GM13976 (cell line): ENCODE data around the gene ZFX.

Experiments used
- DNase-seq: peaks from one replicate; pipeline ENCODE4 v3.0.0; 2012; ENCODE audit warnings: low spot score
- in situ Hi-C: fragments of 300-500 bp; cut with MboI; formaldehyde crosslinking; loops from one replicate; pipeline ENCODE4 v1.12.0; 2022; ENCODE audit warnings: low sequenced_read_pairs, mixed read lengths, inconsistent platforms; ENCODE audit not compliant: unreplicated experiment
- TF ChIP-seq, protein P1 (sequence below): IDR thresholded peaks from 2 replicates; pipeline ENCODE4 v1.5.1; 2012; ENCODE audit warnings: borderline replicate concordance, mild to moderate bottlenecking; ENCODE audit not compliant: insufficient read depth; ENCODE audit errors: extremely low read depth, missing control alignments, control extremely low read depth

ZFX gene

GRCh38 chrX:24204331-24204730, 54.8 kb downstream of the ZFX start:
- no peak for DNase-seq
- in situ Hi-C loops = no loop called here
- TF ChIP-seq, protein P1, sequence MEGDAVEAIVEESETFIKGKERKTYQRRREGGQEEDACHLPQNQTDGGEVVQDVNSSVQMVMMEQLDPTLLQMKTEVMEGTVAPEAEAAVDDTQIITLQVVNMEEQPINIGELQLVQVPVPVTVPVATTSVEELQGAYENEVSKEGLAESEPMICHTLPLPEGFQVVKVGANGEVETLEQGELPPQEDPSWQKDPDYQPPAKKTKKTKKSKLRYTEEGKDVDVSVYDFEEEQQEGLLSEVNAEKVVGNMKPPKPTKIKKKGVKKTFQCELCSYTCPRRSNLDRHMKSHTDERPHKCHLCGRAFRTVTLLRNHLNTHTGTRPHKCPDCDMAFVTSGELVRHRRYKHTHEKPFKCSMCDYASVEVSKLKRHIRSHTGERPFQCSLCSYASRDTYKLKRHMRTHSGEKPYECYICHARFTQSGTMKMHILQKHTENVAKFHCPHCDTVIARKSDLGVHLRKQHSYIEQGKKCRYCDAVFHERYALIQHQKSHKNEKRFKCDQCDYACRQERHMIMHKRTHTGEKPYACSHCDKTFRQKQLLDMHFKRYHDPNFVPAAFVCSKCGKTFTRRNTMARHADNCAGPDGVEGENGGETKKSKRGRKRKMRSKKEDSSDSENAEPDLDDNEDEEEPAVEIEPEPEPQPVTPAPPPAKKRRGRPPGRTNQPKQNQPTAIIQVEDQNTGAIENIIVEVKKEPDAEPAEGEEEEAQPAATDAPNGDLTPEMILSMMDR = no peak

DNA sequence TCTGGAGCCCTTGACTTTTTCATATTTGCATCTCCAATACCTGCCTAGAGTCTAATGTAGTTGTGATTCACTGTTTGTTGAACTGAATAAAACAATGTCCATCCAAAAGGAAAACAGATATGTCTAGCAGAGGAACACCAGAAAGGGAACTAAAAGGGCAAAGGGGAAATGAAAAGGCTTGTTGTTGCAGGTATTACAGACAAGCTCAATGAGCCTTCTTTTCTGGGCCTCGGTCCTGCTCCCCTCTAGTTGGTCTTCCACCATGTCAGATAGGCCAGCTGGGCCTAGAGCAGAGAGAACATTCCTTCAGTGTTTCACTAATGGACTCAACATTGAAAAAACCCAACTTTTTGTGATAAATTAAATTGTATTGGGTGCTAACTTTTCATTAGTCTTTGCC, 55.4 kb downstream of the ZFX start:
- DNase-seq = no peak
- in situ Hi-C loops = no loop called here
- TF ChIP-seq, protein P1 = no peak

DNA sequence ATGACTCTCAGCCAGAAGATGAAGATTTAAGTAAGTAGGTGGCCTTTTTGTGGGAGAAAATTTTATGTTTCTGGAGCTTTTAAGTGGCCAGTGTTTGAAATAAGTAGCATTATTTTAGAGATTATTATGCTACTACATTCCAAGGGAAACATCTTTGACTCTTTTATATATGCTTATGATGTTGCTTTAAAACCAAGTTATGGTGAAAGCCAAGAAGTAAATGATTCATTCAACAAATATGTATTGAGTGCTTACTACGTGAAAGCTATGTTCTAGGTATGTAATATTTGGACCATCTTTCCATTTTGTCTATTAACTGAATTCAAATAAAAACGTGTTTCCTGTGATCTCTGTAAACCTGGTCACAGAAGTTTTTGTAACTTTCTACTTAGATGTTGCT, 58.3 kb downstream of the ZFX start:
- no peak for DNase-seq
- TF ChIP-seq, protein P1 = no peak
- in situ Hi-C loops = no loop called here

GRCh38 chrX:24208496-24209240, 59.1 kb downstream of the ZFX start:
- TF ChIP-seq, protein P1 = no peak
- in situ Hi-C loops = no loop called here
- no peak for DNase-seq

- TF ChIP-seq, protein P1 = no peak
- in situ Hi-C loops = no loop called here
- DNase-seq = no peak
These were observed 60.7 kb downstream of the ZFX start for GRCh38 chrX:24210190-24210589.

- in situ Hi-C loops = no loop called here
- no peak for DNase-seq
- TF ChIP-seq, protein P1 = no peak
These were observed 65.0 kb downstream of the ZFX start for GRCh38 chrX:24214568-24214967.

DNA sequence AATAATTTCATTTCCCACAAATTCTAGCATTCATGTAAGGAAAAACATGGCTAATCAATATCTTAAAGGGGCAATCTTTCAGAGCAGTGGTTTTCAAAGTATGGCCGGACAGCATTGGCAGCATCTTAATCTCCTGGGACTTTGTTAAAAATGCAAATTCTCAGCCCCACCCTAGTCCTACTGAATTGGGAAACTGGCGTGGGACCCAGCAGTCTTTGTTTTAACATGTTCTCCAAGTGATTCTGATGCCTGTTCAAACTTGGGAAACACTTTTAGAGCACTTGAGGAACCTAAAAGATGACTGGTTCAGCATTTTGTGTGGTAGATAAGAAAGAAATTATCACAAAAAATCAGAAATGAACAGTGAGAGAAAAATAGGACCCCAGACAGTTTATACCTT, 65.7 kb downstream of the ZFX start:
- DNase-seq = no peak

More for the DNA sequence above, 65.7 kb downstream of the ZFX start:
- TF ChIP-seq, protein P1 = no peak
- in situ Hi-C loops = no loop called here
